Bronchial epithelial cell (primary cell): ENCODE results near the gene EFL1. TPM values are rescaled to one million over a fixed set of nuclear protein-coding genes. Genes with fewer than 3 reads are reported as not detected.

ENCODE experiments used
- DNase-seq: peaks from one replicate; pipeline ENCODE4 v3.0.0-alpha.2; 2010; ENCODE audit warnings: low read depth
- FAIRE-seq: peaks from 2 replicates; lab custom pipeline; 2011; peaks lifted over from hg19 to GRCh38; lab: Jason Lieb, UNC
- H3K27me3 ChIP-seq: 2 replicates; pipeline ENCODE4 v1.5.1; 2011; ENCODE audit warnings: low read length; ENCODE audit not compliant: control insufficient read depth, insufficient read depth
- H3K36me3 ChIP-seq: 2 replicates; pipeline ENCODE4 v1.5.1; 2011; ENCODE audit warnings: low read length; ENCODE audit not compliant: control insufficient read depth, insufficient read depth
- H3K4me3 ChIP-seq: 2 replicates; pipeline ENCODE4 v1.5.1; 2011; ENCODE audit warnings: mild to moderate bottlenecking, low read depth, low read length, control low read depth
- total RNA-seq: library from RNA; depleted of rRNA; stranded (reverse); fragments of >200 nt; gene quantifications from 2 replicates; pipeline ENCODE4 v1.2.1, GENCODE V29; 2014
- TF ChIP-seq, protein P1 (sequence below): IDR thresholded peaks from 2 replicates; pipeline ENCODE4 v1.5.1; 2011; ENCODE audit warnings: mild to moderate bottlenecking, moderate library complexity, low read length, control low read depth, inconsistent platforms; ENCODE audit not compliant: insufficient read depth, severe bottlenecking

The EFL1 gene
- total RNA-seq, 1 donor from 2014 or later: 28.2 TPM

DNA sequence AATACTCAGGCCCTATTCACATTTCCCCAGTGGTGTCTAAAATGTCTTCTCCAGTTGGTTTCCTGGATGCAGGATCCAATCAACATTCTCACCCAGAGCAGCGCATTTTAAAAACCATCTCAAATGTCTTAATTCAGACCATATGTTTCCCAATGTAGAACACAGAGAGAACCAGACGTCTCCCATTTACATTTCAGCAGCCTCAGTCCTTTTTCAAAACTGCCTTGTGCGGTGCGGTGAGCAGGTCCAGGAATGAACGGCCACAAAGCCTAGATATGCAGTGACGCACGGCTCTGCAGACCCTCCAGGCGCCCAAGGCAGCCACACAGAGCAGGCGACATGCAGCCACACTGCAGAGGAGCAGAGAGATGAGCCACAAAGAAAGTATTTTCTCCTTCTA lies 150.6 kb downstream of the EFL1 start:
- DNase-seq (no peak), FAIRE-seq (no peak)
- H3K27me3 ChIP-seq: no peaks in the 10 kb centered on the region
- no peak overlapping the region for H3K4me3 ChIP-seq
- H3K36me3 ChIP-seq: no peaks in the 10 kb centered on the region
- TF ChIP-seq, protein P1, sequence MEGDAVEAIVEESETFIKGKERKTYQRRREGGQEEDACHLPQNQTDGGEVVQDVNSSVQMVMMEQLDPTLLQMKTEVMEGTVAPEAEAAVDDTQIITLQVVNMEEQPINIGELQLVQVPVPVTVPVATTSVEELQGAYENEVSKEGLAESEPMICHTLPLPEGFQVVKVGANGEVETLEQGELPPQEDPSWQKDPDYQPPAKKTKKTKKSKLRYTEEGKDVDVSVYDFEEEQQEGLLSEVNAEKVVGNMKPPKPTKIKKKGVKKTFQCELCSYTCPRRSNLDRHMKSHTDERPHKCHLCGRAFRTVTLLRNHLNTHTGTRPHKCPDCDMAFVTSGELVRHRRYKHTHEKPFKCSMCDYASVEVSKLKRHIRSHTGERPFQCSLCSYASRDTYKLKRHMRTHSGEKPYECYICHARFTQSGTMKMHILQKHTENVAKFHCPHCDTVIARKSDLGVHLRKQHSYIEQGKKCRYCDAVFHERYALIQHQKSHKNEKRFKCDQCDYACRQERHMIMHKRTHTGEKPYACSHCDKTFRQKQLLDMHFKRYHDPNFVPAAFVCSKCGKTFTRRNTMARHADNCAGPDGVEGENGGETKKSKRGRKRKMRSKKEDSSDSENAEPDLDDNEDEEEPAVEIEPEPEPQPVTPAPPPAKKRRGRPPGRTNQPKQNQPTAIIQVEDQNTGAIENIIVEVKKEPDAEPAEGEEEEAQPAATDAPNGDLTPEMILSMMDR: no peak

DNA sequence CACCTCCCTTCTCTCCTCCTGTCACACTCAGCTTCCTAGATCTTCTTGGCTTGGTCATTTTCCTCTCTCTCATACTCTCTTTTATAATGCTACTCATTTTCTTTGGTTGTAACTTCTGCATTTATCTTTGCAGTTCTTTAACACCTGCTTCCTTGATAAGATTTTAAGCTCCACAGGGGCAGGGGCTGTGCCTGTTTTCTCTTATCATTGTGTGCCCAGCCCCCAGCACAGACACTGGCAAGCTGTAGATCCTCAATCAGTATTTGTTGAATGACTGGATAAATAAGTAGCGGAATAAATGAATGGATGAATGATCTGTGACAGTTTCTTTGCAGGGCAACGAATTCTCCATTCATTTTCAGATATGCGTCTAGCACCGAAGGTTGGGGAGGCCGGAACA lies 152.4 kb downstream of the EFL1 start:
- TF ChIP-seq, protein P1: no peak
- Histone ChIP-seq H3K27me3 (no peaks in the 10 kb centered on the region), H3K36me3 (no peaks in the 10 kb centered on the region), H3K4me3 (no peak overlapping the region)
- DNase-seq (no peak), FAIRE-seq (no peak)

DNA sequence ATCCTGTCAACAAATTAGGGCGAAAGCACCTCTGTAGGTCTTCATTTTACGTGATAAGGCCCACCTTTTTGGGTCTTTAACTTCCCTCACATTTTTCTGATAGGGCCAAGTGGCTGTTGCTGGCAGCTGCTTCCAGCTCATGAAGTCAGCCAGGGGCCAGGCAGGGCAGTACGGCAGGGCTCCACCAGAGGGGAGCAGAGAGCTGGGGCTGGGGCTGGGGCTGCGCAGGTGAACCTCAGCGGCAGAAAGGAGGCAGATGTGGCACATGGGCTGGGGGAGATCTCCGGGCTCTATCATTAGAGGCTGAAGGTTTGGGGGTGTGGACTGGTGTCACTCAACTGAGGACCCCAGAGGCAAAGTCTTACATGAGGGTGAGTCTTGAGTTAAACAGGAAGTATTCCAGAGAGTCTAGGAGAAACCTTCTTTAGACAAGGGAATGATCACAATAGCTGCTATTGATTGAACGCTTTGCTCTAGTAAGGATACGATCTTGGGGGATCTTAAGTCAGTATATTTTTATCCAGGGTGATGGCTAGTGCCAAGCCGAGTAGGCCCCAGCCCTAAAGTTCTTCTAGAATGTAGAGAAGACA lies 153.9 kb downstream of the EFL1 start:
- no peak overlapping the region for H3K4me3 ChIP-seq

DNA sequence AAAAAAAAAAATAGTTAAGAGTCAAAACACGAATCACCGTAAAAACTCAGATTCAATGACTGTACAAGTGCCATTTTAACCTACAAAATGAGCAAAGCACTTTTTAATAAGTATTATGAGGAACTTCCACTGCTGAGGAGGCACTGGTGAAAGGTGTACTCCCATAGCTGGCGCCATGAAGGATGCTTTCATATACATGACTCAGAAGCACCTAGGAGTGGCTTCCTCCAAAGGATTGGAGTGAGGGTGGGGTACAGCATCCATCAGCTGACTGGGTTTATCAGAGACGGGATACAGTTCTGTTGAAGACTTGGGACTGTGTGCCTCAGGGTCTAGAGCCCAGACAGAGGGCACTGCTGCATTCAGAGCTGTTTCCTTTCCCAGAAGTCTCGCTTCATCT lies 155.9 kb downstream of the EFL1 start:
- no peak overlapping the region for H3K4me3 ChIP-seq
- TF ChIP-seq, protein P1: no peak
- H3K27me3 ChIP-seq: no peaks in the 10 kb centered on the region
- peak; percentile 28 for DNase-seq
- FAIRE-seq: no peak
- no peaks in the 10 kb centered on the region for H3K36me3 ChIP-seq

More for the DNA sequence above, 153.9 kb downstream of the EFL1 start:
- no peaks in the 10 kb centered on the region for H3K36me3 ChIP-seq
- TF ChIP-seq, protein P1: peak; percentile 88
- H3K27me3 ChIP-seq: no peaks in the 10 kb centered on the region
- FAIRE-seq (peak; percentile 23), DNase-seq (peak; percentile 35)

DNA sequence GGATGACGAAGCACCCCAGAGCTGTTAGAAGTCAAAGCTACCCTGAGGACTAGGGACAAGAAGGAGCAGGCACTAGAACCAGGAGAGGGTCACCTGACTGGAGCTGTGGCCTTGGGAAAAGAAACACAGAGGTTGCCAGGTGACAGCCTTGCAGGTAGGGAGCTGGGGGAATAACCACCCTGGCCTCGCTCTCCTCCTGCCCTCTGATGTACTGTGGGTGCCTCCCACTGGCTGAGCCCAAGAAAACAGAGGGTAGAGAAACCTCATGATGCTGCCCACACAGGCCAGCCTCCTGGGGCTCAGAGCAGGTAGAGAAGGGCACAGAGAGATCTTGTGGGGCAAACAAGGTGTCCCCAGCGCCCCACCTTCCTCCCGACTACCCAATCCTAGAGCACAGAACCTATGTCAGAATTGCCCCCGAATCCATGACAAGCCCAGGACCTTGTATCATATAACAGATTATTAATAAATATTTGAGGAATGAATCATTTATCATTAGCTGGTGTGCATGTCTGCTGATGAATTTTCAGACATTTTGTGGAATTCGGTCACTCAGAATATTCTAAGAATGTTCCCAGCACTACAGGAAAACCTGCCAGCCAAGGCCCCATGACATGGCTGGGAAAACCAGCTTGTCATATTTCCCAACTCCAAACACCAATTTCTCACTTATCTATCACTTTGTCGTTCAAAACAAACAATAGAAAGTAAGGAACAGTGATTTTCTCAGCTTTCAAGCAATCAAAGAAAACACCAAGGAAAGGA lies 156.9 kb downstream of the EFL1 start:
- FAIRE-seq (no peak), DNase-seq (peak; percentile 44)

More for the DNA sequence above, 156.9 kb downstream of the EFL1 start:
- TF ChIP-seq, protein P1: peak; percentile 26
- Histone ChIP-seq H3K36me3 (no peaks in the 10 kb centered on the region), H3K27me3 (no peaks in the 10 kb centered on the region), H3K4me3 (no peak overlapping the region)
